ENCODE measurements around the gene TBC1D3C. TPM values are rescaled to one million over a fixed set of nuclear protein-coding genes. Genes with fewer than 3 reads are reported as not detected.

Gene TBC1D3C
- 0.32 TPM in 1 of 2 replicates, not detected in the other for total RNA-seq

DNA sequence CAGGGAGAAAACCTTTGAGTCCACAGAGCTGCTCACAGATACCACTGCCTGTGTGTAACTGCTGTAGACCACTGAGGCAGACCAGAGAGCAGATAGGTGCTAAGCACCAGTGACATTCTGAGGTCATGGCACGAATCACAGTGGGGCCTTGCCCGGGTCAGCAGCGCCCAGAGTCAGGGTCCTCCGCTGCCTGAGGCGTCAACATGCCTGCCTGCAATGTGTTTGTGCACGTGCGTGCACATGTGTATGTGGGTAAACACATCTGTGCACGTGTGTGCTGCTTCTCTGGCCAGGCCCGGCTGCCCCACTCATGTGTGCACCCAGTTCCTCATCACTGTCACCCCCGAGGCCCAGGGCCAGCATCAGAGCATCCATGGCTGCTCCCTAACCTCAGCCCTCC lies at the start of gene TBC1D3C:
Gene TBC1D3C (minus strand): TSS at position 101 of the 400 bp plus-strand sequence. CDS start 1,568 bp downstream, outside the sequence.

Small RNA genes within 50 kb of the gene (small RNA-seq; reads per million reads assigned to genes)
- gene RF00019: not detected

Other genes starting within 250 kb of the TBC1D3C start
- gene TBC1D3K, start 144.2 kb downstream of the TBC1D3C start, total RNA-seq: not detected in 2 replicates
- 2.4 and 4.6 TPM in 2 replicates for gene TBC1D3L, start 79.6 kb downstream of the TBC1D3C start, total RNA-seq
- gene TBC1D3D, start 64.7 kb downstream of the TBC1D3C start, total RNA-seq: not detected in 2 replicates
- gene TBC1D3E, start 59.3 kb upstream of the TBC1D3C start, total RNA-seq: not detected in 2 replicates
- gene TBC1D3, start 123.9 kb upstream of the TBC1D3C start, total RNA-seq: not detected in 2 replicates
- 39.7 and 40.3 TPM in 2 replicates for gene MRPL45, start 228.5 kb upstream of the TBC1D3C start, total RNA-seq